D721Med (cell line): ENCODE results near the gene MIGA2.
"Not testable (repeated sequence)": the region's sequence is repeated elsewhere in the genome, so short reads cannot be mapped to it uniquely, and the experiment has no call there.

Experiments
- DNase-seq: peaks from one replicate; pipeline ENCODE4 v3.0.0; 2011; ENCODE audit warnings: low spot score; ENCODE audit not compliant: insufficient read length
- FAIRE-seq: peaks from 2 replicates; lab custom pipeline; 2011; peaks lifted over from hg19 to GRCh38; lab: Jason Lieb, UNC
- CTCF ChIP-seq: IDR thresholded peaks from 2 replicates; pipeline ENCODE4 v1.5.1; 2012; ENCODE audit warnings: mild to moderate bottlenecking, control low read depth; ENCODE audit not compliant: insufficient read depth; ENCODE audit errors: missing control alignments

Gene MIGA2

GRCh38 chr9:129108083-129108804 lies 71.8 kb downstream of the MIGA2 start:
- no peak for DNase-seq
- no peak for TF ChIP-seq CTCF
- no peak for FAIRE-seq

DNA sequence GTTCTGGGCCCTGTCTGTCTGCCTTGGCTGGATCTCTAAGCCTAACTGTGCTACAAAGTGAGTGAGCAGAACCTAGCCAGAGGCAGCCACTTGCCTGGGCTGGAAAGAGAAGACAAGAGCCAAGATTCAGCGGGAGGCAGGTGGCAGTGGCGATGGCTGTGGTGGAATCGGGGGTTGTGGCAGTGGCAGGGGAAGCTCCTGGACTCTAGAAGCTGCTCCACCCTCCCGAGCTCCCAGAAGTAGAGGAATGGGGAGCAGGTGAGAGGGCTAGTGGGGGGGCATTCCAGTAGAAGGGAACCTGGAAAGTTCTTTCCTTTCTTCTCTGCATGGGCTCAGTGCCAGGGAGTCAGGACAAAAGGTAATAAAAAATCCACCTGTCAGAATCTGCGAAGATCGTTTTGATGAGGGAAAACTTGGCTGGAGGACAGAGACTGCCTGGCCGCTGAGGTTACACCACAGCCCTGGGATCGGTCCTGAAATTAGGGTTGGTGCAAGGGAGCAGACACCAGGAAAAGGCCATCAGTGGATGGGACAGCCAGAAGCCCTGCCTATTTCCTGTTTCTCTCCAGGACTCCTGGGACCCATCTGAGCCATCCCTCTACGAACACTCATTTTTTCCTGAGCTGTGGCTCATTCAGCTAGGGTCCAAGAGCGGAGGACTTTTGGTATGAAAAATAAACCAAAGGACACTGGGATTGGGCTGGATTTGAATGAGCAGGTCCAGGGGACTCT lies 72.5 kb downstream of the MIGA2 start:
- FAIRE-seq (no peak), DNase-seq (no peak)
- TF ChIP-seq CTCF: no peak

- no peak for TF ChIP-seq CTCF
- DNase-seq: no peak
- FAIRE-seq: no peak
Measured at GRCh38 chr9:129109537-129109903, 73.1 kb downstream of the MIGA2 start.

GRCh38 chr9:129109952-129110739 lies 73.7 kb downstream of the MIGA2 start:
- no peak for TF ChIP-seq CTCF
- DNase-seq (no peak), FAIRE-seq (no peak)

DNA sequence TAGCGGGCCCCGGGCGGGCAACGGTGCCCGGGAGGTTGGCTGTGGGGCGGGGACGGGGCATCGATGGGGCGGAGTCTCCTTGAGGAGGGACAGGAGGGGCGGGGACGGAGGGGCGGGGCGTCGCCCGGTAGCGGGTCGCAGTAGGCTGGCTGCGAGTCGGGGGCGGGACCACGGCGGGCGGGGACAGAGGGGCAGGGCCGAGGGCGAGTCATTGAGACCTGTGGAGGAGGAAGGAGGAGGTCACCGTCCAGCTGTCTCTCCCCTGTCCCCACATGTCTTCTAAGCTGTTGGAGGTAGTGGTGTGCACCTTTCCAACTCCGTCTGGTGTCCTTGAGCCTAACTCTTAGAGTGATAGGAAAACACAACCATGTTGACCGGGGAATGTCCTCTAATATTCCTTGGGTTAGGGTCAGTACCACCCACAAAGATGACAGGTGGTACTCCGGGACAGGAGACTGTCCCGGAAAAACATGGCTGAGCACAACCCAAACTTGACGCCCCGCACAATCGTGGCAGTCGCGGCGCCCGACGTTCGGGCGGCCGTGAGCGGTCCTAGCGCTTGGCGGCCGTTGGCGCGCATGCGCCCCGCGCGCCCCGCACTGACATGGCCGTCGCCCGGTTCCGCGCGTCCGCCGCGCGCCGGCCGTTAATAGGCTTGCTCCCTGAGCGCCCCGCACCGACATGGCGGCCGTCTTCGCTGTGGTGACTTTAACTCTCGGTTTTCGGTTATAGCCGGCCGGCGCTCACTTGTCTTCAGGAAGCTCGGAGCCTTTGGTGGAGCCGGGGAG lies 74.5 kb downstream of the MIGA2 start, which contains the start of the genes CRAT and PTPA:
Gene CRAT (minus strand): TSS at position 54 of the 788 bp plus-strand sequence. CDS start 284 bp downstream, outside the sequence.
Gene PTPA (plus strand): TSS at position 676 of the 788 bp plus-strand sequence. CDS start 186 bp downstream, outside the sequence.
- peak; percentile 98 for DNase-seq
- FAIRE-seq: no peak
- TF ChIP-seq CTCF: no peak

- TF ChIP-seq CTCF: no peak
- FAIRE-seq: no peak
- peak; percentile 32 for DNase-seq
Measured at GRCh38 chr9:129111528-129112151, 75.2 kb downstream of the MIGA2 start.

- not testable (repeated sequence) for DNase-seq, FAIRE-seq
Measured at GRCh38 chr9:129112526-129112925, 76.1 kb downstream of the MIGA2 start.
